GM12878 (cell line): ENCODE data around the gene SRGAP1. TPM values are rescaled to one million over a fixed set of nuclear protein-coding genes. Genes with fewer than 3 reads are reported as not detected.

Source experiments
- ATAC-seq: fragments of 200-7000 bp; cut with Tn5 transposase; 3 replicates; pipeline ENCODE4 v1.9.1; 2020; ENCODE audit warnings: mild to moderate bottlenecking, moderate library complexity
- BruUV-seq: library from RNA; stranded (reverse); fragments of 400-500 nt; replicated peaks from 2 replicates; lab custom pipeline; 2021; lab: Mats Ljungman, UMichigan
- CTCF ChIA-PET: fragments of 300-600 bp; sonication (Branson Sonifier 250); formaldehyde crosslinking; extraction: SDS; loops from one replicate; lab custom pipeline; 2021; ENCODE audit warnings: inconsistent platforms; lab: Yijun Ruan, JAX
- POLR2A ChIA-PET: fragments of 350-600 bp; formaldehyde crosslinking; extraction: SDS; loops from one replicate; lab custom pipeline; 2021; ENCODE audit warnings: inconsistent platforms; lab: Charles Lee
- RAD21 ChIA-PET: fragments of 300-600 bp; sonication (Branson Sonifier 250); formaldehyde crosslinking; loops from one replicate; lab custom pipeline; 2023; ENCODE audit warnings: antibody characterized with exemption; ENCODE audit not compliant: unreplicated experiment; lab: Charles Lee
- SMC1A ChIA-PET: fragments of 300-600 bp; sonication (Branson Sonifier 250); formaldehyde crosslinking; loops from one replicate; lab custom pipeline; 2023; ENCODE audit not compliant: unreplicated experiment, uncharacterized antibody; lab: Charles Lee
- DNase-seq: peaks from one replicate; pipeline ENCODE4 v3.0.0-alpha.2; 2011; ENCODE audit warnings: low read depth, low spot score
- FAIRE-seq: peaks from 3 replicates; lab custom pipeline; 2011; peaks lifted over from hg19 to GRCh38; lab: Jason Lieb, UNC
- H2AFZ ChIP-seq: 2 replicates; pipeline ENCODE4 v1.6.0; 2011; ENCODE audit warnings: low read depth, low read length, control low read depth; ENCODE audit not compliant: control insufficient read depth
- H3K27ac ChIP-seq: 2 replicates; pipeline ENCODE4 v1.5.1; 2011; ENCODE audit warnings: control low read depth; ENCODE audit not compliant: control insufficient read depth, insufficient read depth
- H3K27me3 ChIP-seq, 2 experiments: replicated peaks in 1 of 2; 2 replicates each; pipeline versions ENCODE4 v1.6.0 to v1.6.1; 2011; ENCODE audit warnings: low read length in 1 of 2; ENCODE audit not compliant: control insufficient read depth in 2 of 2, insufficient read depth in 2 of 2
- H3K36me3 ChIP-seq, 2 experiments: 2 replicates each; pipeline ENCODE4 v1.5.1; 2011; ENCODE audit warnings: low read length in 1 of 2; ENCODE audit not compliant: control insufficient read depth in 2 of 2, insufficient read depth in 2 of 2
- H3K4me1 ChIP-seq: 2 replicates; pipeline ENCODE4 v1.6.1; 2011; ENCODE audit warnings: mild to moderate bottlenecking, low read length, moderate library complexity, mixed read lengths; ENCODE audit not compliant: control insufficient read depth, insufficient read depth
- H3K4me2 ChIP-seq: 2 replicates; pipeline ENCODE4 v1.6.0; 2011; ENCODE audit warnings: control low read depth; ENCODE audit not compliant: control insufficient read depth, insufficient read depth
- H3K4me3 ChIP-seq: fragments of 200-600 bp; sonication (generic); 2 replicates; pipeline ENCODE4 v1.5.1; 2016
- H3K79me2 ChIP-seq: 2 replicates; pipeline ENCODE4 v1.6.0; 2011; ENCODE audit warnings: low read length; ENCODE audit not compliant: control insufficient read depth, insufficient read depth
- H3K9ac ChIP-seq: 2 replicates; pipeline ENCODE4 v1.8.0; 2011; ENCODE audit warnings: low read length, control low read depth, mixed read lengths; ENCODE audit not compliant: control insufficient read depth, insufficient read depth
- H3K9me3 ChIP-seq: replicated peaks from 3 replicates; pipeline ENCODE4 v1.5.1; 2011; ENCODE audit warnings: mild to moderate bottlenecking, low read length; ENCODE audit not compliant: control insufficient read depth, insufficient read depth
- H4K20me1 ChIP-seq: 2 replicates; pipeline ENCODE4 v1.6.0; 2011; ENCODE audit not compliant: control insufficient read depth, insufficient read depth
- ATF3 ChIP-seq: IDR thresholded peaks from 2 replicates; pipeline ENCODE4 v1.6.1; 2011; ENCODE audit warnings: low read depth, mild to moderate bottlenecking, low read length, moderate library complexity, borderline replicate concordance; ENCODE audit errors: extremely low read depth
- IRF5 ChIP-seq: fragments of 450-650 bp; IDR thresholded peaks from 2 replicates; pipeline ENCODE4 v1.6.1; 2017; ENCODE audit warnings: borderline replicate concordance
- MTA2 ChIP-seq: fragments of 450-650 bp; IDR thresholded peaks from 2 replicates; pipeline ENCODE4 v1.6.1; 2016; ENCODE audit warnings: low read depth, mild to moderate bottlenecking, moderate library complexity
- RELA ChIP-seq: fragments of 450-650 bp; IDR thresholded peaks from 2 replicates; pipeline ENCODE4 v1.8.0; 2014; ENCODE audit warnings: borderline replicate concordance; ENCODE audit not compliant: partially characterized antibody
- SPI1 ChIP-seq: IDR thresholded peaks from 2 replicates; pipeline ENCODE4 v1.6.1; 2011; ENCODE audit warnings: low read depth, mild to moderate bottlenecking, low read length, moderate library complexity, borderline replicate concordance; ENCODE audit not compliant: insufficient read depth
- WGBS: methylation state at CpG from one replicate; pipeline ENCODE4 v1.1.6; 2016; ENCODE audit warnings: low lambda C conversion rate; ENCODE audit not compliant: insufficient replicate concordance, insufficient coverage; ENCODE audit errors: missing lambda C conversion rate; 5-methylcytosine and 5-hydroxymethylcytosine counted together
- in situ Hi-C: fragments of 300-500 bp; cut with MboI; formaldehyde crosslinking; loops from 9 replicates; pipeline ENCODE4 v1.14.3; 2018; ENCODE audit warnings: mixed read lengths
- intact Hi-C: fragments of 100-400 bp; cut with micrococcal nuclease; formaldehyde crosslinking; loops from one replicate; pipeline ENCODE4 v1.14.2; 2022; ENCODE audit not compliant: unreplicated experiment
- polyA plus RNA-seq, 11 experiments: library from polyadenylated mRNA; depleted of rRNA in 4 of 11; unstranded in 6 of 11; stranded (reverse) in 5 of 11; fragments of >200 nt; fragmentation: Nextera tagmentation in 4 of 11; fragmentation: Illumina TruSeq in 1 of 11; extraction: Ambion mirVana in 4 of 11; extraction: Trizol in 1 of 11; gene quantifications; 1 replicate in 1 of 11; 2 replicates in 10 of 11; pipeline versions ENCODE4 v1.2.1 to v1.2.3, GENCODE V29; 2011 to 2016; ENCODE audit warnings: inconsistent platforms in 2 of 11, missing spikeins in 2 of 11, low read depth in 1 of 11
- total RNA-seq, 4 experiments: library from RNA; depleted of rRNA in 3 of 4; stranded (reverse); fragments of >200 nt in 3 of 4; fragmentation: Illumina TruSeq in 1 of 4; extraction: Trizol in 1 of 4; gene quantifications; 2 replicates each; pipeline versions ENCODE4 v1.2.1 to v1.2.3, GENCODE V29; 2013 to 2021

SRGAP1 gene
- total and polyA plus RNA-seq, 10 of the 15 experiments (the other 5 are each of a cell fraction or from before 2014, with no cell fraction given): 0.16 to 0.85 (median 0.46) TPM

GRCh38 chr12:63885401-63885800 lies 40.9 kb downstream of the SRGAP1 start:
- Histone ChIP-seq H3K4me2 (no peak overlapping the region), H4K20me1 (no peaks in the 10 kb centered on the region), H3K27me3 (no peaks in the 10 kb centered on the region), H3K79me2 (no peaks in the 10 kb centered on the region), H3K9ac (no peak overlapping the region), H3K4me1 (no peaks in the 10 kb centered on the region), H3K9me3 (no peaks in the 10 kb centered on the region), H3K4me3 (no peak overlapping the region)
- DNase-seq (no peak), FAIRE-seq (no peak), ATAC-seq (no peak)
- BruUV-seq: no TSS peak
- ChIA-PET SMC1A (no interaction called here), RAD21 (no interaction called here), POLR2A (no interaction called here)
- in situ Hi-C loops: no loop called here
- TF ChIP-seq MTA2 (no peak), IRF5 (no peak), ATF3 (no peak), RELA (no peak), SPI1 (no peak)
- TF ChIP-seq, all 136 proteins: peak for 0
- CTCF ChIA-PET: no interaction called here
- no peaks in the 10 kb centered on the region for H3K36me3 ChIP-seq
- H2AFZ ChIP-seq: no peak overlapping the region
- intact Hi-C loops: no loop called here
- no peak overlapping the region for H3K27ac ChIP-seq
- whole genome bisulfite sequencing: 29% methylated on average over 2 of the region's 2 CpGs
